ENCODE data around the gene RNPC3.

Gene RNPC3, protein sequence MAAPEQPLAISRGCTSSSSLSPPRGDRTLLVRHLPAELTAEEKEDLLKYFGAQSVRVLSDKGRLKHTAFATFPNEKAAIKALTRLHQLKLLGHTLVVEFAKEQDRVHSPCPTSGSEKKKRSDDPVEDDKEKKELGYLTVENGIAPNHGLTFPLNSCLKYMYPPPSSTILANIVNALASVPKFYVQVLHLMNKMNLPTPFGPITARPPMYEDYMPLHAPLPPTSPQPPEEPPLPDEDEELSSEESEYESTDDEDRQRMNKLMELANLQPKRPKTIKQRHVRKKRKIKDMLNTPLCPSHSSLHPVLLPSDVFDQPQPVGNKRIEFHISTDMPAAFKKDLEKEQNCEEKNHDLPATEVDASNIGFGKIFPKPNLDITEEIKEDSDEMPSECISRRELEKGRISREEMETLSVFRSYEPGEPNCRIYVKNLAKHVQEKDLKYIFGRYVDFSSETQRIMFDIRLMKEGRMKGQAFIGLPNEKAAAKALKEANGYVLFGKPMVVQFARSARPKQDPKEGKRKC

DNA sequence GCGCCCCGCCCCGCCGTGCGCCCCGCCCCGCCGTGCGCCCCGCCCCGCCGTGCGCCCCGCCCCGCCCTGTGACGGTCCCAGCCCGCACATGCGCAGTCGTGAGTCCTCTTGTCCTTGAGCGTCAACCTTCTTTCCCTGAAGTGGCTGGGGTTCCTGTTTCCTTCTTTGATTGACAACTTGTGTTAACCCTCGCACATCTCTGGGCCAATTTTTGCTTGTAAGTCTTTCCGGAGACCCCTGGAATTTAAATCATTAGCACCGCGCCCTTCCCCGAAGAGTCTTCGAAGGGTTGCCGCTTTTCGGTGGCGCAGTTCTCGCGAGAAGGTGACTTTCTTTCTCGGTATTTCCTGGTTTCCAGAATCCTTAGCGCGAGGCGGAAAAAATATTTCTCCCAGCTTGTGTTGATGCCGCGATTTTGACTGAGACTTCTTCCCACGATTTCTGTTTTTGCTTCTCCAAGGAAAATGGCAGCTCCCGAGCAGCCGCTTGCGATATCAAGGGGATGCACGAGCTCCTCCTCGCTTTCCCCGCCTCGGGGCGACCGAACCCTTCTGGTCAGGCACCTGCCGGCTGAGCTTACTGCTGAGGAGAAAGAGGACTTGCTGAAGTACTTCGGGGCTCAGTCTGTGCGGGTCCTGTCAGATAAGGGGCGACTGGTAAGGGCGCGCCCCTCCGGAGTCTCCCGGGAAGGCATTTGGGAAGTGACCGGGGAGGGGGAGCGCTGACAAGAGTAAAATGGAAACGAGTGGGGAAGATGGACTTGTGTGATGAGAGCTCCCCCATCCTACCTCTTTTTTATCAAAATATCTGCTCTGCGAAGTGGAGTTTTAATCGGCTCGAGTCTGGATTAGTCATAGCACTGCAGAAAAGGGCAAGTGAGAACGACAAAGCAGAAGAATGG lies at the start of gene RNPC3:
Gene RNPC3 (plus strand): TSS at position 93 of the 901 bp plus-strand sequence. CDS start 372 bp downstream, at position 465.
- DNase-seq: peak; percentile 42 to 96 (median 79)

- DNase-seq: no peak
Measured at GRCh38 chr1:103477101-103477500, 48.4 kb upstream of the RNPC3 start.

DNA sequence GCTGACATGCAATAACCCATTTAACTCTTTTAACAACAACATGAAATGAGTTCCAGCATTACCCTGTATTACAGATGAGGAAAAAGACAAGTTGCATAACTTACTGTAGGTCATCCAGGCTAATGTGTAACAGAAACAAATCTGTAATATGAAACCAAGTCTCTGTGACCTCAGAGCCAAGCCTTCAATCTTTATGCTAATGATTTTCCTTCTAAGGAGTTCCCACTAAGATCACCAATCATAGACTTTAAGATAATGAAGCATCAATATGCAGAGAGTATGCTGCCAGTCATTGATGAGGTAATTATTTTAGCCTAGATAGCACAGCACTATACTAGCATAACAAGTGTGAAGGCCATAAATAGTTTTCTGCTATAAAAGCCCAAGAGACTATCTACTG lies 35.6 kb upstream of the RNPC3 start:
- no peak for DNase-seq

DNA sequence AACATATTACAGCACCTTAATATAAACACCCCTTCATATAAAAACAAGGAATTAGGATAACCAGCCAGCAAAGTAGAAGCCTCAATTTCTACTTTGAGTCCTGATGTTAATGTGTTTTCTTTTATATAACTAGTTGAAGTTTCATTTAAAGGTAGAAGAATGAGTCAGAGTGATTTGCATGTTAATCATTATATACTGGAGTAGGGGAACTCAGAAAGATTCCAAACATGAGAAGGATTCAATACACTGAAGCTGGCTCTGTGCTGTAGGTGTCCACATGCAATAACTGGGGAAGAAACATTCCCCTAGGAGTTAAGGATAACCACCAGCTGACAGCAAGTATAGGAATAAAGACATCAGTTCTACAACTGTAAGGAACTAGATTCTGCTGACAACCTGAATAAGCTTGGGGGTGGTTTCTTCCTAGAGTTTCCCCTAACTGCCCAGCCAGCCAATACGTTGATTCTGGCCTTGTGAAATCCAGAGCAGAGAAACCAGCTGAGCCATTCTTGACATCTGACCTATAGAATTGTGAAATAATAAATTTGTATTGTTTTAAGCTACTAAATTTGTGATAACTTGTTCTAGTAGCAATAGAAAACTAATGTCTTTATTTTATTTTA lies 33.4 kb upstream of the RNPC3 start:
- DNase-seq: no peak

DNA sequence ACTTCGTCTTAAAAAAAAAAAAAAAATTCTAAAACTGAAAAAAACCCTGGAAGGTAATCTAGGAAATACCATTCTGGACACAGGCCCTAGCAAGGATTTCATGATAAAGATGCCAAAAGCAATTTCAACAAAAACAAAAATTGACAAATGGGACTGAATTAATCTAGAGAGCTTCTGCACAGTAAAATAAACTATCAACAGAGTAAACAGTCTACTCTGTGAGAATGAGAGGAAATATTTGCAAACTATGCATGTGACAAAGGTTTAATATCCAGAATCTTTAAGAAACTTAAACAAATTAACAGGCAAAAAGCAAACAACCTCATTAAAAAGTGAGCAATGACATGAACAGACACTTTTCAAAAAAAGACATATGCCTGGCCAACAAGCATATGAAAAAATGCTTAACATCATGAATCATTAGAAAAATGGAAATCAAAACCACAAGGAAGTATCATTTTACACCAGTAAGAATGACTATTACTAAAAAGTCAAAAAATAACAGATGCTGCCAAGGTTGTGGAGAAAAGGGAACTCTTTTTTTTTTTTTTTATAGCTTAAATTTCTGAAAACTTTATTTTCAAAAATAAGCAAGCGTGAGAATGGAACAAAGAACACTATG lies 29.4 kb upstream of the RNPC3 start:
- no peak for DNase-seq

DNA sequence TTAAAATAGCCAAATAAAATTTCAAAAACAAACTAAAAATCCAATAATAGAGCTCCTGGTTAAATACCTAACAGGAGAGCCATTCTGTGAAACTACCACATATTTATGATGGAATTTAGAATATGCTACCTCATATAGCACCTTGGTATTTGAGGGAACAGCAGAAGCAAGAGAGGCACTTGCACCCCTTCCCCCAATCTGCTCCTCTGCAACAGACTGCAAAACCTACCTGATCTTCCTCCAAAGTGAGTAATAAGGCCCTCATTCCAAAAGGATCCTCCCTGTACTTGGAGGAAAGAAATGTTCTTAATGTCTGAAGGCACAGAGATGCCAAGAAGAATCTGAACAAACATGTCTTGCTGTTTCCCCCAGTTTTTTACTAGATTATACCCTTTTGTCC lies 28.1 kb upstream of the RNPC3 start:
- no peak for DNase-seq

DNA sequence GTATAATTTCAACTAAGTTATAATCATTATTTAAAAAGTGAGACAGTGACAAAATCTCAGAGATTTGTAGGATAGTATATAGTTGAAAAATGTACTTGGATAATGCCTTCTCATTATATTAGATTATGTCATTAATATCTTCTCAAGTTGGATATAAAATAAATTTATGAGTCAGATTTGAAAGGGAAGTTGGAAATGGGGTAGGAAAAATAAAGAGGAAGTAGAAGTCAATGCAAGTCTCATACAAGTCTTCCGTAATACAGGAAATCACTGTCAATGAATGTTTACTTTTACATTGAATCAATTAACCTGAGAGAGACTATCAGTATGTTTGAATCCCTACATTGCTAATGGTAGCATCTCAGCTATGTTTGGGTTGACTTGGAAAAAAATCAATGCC lies 16.2 kb upstream of the RNPC3 start:
- no peak for DNase-seq

DNA sequence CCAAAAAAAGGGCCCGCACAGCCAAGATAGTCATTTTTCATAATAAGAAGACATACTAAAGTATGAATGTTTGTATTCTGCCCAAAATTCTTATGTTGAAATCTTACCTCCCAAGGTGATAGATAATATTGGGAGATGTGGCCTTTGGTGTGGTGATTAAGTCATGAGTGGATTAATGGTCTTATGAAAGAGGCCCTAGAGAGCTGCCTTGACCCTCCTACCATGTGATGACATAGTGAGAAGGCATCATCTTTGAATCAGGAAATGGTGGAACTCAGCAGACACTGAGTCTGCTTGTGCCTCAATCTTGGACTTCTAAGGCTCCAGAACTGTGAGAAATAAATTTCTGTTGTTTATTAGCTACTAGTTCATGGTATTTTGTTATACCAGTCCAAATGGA lies 11.8 kb upstream of the RNPC3 start:
- DNase-seq: no peak

GRCh38 chr1:103514920-103515503 lies 10.5 kb upstream of the RNPC3 start:
- peak in 3 of 56 donors; percentile 0 to 35 (median 4) for DNase-seq

- DNase-seq: no peak
Measured at GRCh38 chr1:103516283-103516682, 9.2 kb upstream of the RNPC3 start.

GRCh38 chr1:103516693-103517092 lies 8.8 kb upstream of the RNPC3 start:
- no peak for DNase-seq

DNA sequence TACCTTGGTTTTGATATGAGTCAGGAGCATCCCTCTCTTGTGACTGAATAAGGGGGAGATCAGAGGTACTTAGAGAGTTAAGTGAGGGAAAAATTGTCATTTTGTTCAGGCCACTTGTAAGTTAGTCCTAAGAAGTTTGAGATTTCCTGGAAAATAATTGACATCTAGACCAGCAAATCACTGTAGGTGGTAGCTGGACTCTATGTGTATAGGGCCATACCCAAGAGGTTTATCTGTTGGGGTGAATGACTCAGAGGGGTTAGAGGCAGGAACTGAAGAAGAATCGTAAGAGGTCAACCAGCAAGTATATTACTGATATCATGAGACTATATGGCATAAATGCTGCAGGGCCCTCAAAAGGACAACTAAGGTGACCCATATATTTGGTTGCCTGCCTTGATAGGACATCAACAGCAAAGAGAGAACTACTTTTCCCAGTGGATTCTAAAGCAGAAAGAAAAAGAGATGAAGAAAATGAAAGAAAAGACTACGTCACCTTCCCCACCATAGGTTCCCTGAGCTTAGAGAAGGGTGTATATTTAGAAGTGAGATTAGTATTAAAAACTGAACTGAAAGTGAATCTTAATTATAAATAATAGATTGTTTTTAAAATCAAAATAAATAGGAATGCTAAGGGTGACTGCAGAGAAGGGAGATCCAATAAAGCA lies 8.0 kb upstream of the RNPC3 start:
- DNase-seq: no peak

DNA sequence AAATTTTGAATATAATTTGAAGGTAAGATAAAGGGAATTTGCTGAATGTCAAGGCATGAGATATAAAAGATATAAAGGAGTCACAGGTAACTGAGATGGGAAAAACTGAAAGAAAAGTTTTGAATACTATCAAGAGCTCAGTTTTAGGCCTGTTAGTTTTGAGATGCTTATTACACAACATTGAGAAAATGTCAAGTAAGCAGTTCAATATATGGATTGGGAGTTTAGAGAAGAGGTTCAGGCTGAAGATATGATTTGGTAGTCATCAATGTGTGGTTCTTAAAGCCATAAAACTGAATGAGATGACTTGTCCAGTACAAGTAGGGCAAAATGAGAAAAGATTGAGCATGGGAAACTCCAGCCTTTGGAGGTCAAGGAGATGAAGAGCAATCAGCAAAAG lies 4.7 kb upstream of the RNPC3 start:
- DNase-seq: no peak

- no peak for DNase-seq
Measured at GRCh38 chr1:103523346-103523745, 2.2 kb upstream of the RNPC3 start.

DNA sequence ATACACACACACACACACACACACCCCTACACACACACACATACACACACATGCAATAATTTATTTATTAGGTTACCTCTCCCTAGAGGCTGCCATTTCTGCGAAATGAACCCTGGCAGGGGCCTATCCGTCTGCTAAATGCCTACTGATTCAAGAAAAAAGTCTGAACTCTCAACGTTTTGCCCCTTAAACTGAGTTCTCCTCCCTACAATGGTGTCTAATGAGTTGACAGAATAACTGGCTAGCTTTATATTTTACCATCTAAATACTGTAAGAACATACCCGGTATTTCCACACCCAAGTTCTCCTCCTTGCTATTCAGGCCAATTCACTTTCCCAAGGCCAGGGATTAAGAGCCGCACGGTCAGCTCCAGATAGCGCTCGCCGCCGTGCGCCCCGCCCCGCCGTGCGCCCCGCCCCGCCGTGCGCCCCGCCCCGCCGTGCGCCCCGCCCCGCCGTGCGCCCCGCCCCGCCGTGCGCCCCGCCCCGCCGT lies 339 bp upstream of the RNPC3 start:
- DNase-seq: peak in 3 of 56 donors; percentile 32 to 53 (median 33)

DNA sequence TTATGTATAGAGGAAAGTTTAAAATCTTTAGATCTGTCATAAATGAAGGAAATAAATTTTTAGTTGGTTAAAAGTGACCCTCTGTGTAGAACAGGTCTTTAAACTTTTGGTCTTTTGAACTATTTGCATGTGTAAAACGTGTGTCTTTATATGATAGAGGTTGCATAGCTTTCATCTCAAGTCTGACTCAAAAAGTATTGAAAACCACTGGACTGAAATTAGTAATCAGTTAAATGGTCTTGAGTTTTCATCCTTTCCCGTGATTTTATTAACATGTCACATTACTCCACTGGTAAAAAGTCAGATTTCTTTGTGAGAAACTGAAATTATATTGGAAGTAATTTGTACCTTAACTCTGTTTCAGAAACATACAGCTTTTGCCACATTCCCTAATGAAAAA lies 1.8 kb downstream of the RNPC3 start:
- no peak for DNase-seq

DNA sequence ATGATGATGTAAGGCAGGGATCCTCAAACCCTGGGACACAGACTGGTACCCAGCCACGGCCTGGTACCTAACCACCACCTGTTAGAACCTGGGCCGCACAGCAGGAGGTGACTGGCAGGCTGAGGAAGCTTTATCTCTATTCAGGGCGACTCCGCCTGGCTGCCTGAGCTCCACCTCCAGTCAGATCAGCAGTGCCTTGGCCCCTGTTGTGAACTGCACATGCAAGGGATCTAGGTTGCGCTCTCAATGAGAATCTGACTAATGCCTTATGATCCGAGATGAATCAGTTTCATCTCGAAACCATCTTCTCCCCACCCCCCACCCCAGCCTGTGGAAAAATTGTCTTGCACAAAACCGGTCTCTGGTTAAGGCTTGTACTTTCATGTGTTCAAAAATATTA lies 4.2 kb downstream of the RNPC3 start:
- DNase-seq: no peak

DNA sequence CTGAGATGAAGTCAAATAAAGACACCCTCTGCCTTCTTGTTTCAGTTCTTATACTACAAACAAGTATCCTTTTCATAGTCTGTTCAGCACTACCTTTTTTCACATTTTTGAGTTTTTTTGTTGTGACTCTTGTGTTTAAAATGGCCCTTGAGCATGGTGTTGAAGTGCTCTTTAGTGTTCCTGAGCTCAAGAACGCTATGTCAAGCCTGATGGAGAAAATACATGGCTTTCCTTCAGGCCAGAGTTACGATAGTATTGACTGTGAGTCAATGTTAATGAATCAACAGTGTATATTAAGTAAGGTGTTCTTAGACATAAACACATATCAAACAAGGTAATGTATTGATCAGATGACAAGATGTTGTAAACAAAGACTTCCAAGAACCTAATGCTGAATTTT lies 12.7 kb downstream of the RNPC3 start:
- no peak for DNase-seq

- DNase-seq: no peak
Measured at GRCh38 chr1:103541431-103541830, 15.9 kb downstream of the RNPC3 start.

GRCh38 chr1:103546496-103546895 lies 21.0 kb downstream of the RNPC3 start:
- DNase-seq: no peak

All from amygdala (tissue), 56 donors.